Mesothelial cell of epicardium (in vitro differentiated cells): ENCODE measurements around the gene BAG3. TPM values are rescaled to one million over a fixed set of nuclear protein-coding genes. Genes with fewer than 3 reads are reported as not detected.
A peak's percentile ranks its signal among the peaks of the same experiment; 100 is the strongest.

Experiments
- DNase-seq, 2 experiments: peaks; one replicate each; pipeline ENCODE4 v3.0.0; 2021; ENCODE audit warnings: low spot score in 2 of 2; ENCODE audit not compliant: unreplicated experiment in 2 of 2
- H3K27ac Mint-ChIP-seq: 2 replicates; pipeline ENCODE4 v1.8.0; 2021; ENCODE audit warnings: mixed read lengths
- H3K27me3 Mint-ChIP-seq: 2 replicates; pipeline ENCODE4 v1.8.0; 2021; ENCODE audit warnings: low read depth, mixed read lengths
- H3K36me3 Mint-ChIP-seq: 2 replicates; pipeline ENCODE4 v1.8.0; 2021; ENCODE audit warnings: mixed read lengths
- H3K4me1 Mint-ChIP-seq: 2 replicates; pipeline ENCODE4 v1.8.0; 2021; ENCODE audit warnings: mixed read lengths
- H3K4me3 Mint-ChIP-seq: 2 replicates; pipeline ENCODE4 v1.8.0; 2021; ENCODE audit warnings: mild to moderate bottlenecking, moderate library complexity, mixed read lengths
- H3K9me3 Mint-ChIP-seq: 2 replicates; pipeline ENCODE4 v1.8.0; 2021; ENCODE audit warnings: mixed read lengths
- total RNA-seq: library from RNA; stranded (reverse); gene quantifications from 3 replicates; pipeline ENCODE4 v1.2.1, GENCODE V29; 2021
- TF ChIP-seq, protein P1 (sequence below): fragments of 200-600 bp; sonication (generic); IDR thresholded peaks from one replicate; pipeline ENCODE4 v1.5.0; 2021; ENCODE audit warnings: antibody characterized with exemption; ENCODE audit not compliant: unreplicated experiment

BAG3 gene
- total RNA-seq, 1 donor from 2014 or later = 23.0 TPM

DNA sequence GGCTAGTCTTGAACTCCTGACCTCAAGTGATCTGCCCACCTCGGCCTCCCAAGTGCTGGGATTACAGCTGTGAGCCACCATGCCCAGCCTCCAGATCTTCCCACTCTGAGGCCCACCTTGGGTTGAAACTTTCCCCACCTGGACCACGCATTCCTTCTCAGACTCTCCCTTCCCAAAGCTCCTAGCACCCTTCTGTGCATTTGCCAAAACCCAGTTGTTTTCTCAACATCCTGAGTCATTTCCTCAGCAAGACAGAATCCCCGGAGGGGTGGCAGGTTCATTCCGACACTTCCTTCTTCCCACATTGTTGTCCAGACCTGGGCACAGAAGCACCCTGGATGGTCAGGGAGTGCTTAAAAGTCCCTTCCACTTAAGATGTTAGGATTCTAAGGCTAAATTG is 28.9 kb downstream of the BAG3 start:
- H3K4me3 Mint-ChIP-seq = no peak overlapping the region
- DNase-seq = no peak

DNA sequence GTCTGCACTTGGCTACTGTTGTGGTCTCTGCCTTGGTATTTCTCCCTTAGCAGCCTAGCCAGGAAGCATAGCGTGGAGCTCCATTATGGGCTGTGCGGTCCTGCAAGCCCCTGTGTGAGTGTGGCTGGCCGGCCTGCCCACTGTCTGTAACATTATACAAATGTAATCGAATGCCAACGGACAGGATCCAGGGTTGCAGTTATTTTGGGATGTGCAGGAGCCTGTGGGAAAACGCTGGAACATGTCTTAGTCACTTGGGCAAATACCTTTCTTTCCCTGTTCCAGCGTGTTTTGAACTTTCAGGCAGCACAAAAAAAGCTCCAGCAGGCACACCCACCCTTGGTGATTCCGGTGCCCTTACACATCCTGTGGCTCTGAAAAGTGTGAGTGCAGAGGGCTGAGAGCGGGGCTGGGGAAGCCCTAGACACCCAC is 29.5 kb downstream of the BAG3 start:
- no peaks in the 10 kb centered on the region for H3K4me1 Mint-ChIP-seq
- no peak overlapping the region for H3K27ac Mint-ChIP-seq
- H3K27me3 Mint-ChIP-seq = no peaks in the 10 kb centered on the region
- no peak for DNase-seq
- peaks cover 13% of the 10 kb centered on the region for H3K36me3 Mint-ChIP-seq
- no peak overlapping the region for H3K4me3 Mint-ChIP-seq
- H3K9me3 Mint-ChIP-seq = no peaks in the 10 kb centered on the region
- TF ChIP-seq, protein P1, sequence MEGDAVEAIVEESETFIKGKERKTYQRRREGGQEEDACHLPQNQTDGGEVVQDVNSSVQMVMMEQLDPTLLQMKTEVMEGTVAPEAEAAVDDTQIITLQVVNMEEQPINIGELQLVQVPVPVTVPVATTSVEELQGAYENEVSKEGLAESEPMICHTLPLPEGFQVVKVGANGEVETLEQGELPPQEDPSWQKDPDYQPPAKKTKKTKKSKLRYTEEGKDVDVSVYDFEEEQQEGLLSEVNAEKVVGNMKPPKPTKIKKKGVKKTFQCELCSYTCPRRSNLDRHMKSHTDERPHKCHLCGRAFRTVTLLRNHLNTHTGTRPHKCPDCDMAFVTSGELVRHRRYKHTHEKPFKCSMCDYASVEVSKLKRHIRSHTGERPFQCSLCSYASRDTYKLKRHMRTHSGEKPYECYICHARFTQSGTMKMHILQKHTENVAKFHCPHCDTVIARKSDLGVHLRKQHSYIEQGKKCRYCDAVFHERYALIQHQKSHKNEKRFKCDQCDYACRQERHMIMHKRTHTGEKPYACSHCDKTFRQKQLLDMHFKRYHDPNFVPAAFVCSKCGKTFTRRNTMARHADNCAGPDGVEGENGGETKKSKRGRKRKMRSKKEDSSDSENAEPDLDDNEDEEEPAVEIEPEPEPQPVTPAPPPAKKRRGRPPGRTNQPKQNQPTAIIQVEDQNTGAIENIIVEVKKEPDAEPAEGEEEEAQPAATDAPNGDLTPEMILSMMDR = no peak

More for the DNA sequence above, 28.9 kb downstream of the BAG3 start:
- H3K27ac Mint-ChIP-seq = no peak overlapping the region
- TF ChIP-seq, protein P1 = no peak
- no peaks in the 10 kb centered on the region for H3K27me3 Mint-ChIP-seq
- no peaks in the 10 kb centered on the region for H3K4me1 Mint-ChIP-seq
- H3K36me3 Mint-ChIP-seq = peaks cover 13% of the 10 kb centered on the region
- no peaks in the 10 kb centered on the region for H3K9me3 Mint-ChIP-seq

DNA sequence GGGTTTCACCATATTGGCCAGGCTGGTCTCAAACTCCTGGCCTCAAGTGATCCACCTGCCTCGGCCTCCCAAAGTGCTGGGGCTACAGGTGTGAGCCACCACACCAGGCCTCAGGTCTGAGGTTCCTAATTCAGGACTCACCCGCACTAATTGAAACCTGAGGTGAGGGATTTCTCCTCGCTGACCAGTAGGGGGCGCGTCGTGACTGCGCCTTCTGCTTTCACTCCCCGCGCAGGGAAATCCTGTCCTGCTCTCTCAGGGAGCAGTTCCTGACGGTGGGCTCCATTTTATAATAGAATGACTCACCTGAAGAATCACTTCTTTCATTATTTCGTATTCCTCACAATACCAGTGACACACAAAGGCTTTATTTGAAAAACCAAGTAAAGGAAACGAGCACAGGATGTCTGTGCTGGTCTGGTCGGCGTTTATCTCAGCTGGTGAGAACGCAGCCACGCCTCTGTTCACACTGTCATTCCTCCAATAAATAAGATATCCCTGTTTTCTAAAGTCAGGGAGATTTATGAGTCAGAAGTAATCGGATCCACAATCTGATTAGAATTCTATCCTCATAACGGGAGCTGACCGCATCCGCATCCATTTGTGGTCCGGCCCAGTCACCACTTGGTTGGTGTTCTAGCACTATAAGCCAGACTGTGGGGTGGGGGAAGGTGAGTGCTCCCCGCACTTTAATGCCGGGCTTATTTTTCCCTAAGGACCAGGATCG is 35.4 kb downstream of the BAG3 start:
- H3K4me1 Mint-ChIP-seq = peaks cover 26% of the 10 kb centered on the region
- H3K4me3 Mint-ChIP-seq = peak overlapping the region; percentile 60
- H3K9me3 Mint-ChIP-seq = no peaks in the 10 kb centered on the region

DNA sequence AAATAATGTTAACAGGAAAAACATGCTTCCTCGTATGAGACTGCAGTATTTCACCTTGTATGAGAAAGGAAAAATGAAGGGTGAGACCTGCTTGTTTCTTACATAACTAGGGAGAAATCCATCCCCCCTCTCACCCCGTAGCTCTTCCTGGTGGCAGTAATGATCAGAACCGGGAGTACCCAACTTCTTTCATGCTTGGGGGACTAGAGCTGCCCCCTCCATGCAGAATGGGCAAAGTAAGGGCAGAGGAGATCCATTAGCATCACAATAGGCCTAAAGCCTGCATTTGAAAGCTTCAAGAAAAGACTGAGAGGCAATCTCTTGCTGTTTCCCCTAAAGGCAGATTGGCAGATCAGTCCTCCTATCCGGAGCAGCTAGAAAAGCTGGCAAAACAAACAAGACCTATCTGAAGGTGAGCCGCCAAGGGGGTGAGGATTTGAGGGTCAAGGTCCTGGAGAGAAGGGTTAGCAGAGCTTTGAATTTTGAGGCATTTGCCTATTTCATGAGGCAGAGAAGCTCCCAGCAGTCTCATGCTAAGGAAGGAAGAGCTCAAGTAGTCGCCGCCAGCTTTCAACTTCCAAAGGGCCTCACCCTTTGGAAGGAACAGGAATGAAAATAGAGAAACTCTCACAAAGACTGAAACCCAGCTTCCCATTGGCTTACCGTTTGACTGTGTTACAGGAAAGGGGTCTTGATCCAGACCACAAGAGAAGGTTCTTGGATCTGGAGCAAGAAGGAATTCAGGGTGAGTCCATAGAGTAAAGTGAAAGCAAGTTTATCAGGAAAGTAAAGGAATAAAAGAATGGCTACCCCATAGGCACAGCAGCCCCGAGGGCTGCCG is 36.2 kb downstream of the BAG3 start:
- peak overlapping the region; percentile 87 for H3K27ac Mint-ChIP-seq
- peaks cover 26% of the 10 kb centered on the region for H3K4me1 Mint-ChIP-seq
- H3K9me3 Mint-ChIP-seq = no peaks in the 10 kb centered on the region
- TF ChIP-seq, protein P1 = no peak
- no peak for DNase-seq
- H3K4me3 Mint-ChIP-seq = peak overlapping the region; percentile 45
- no peaks in the 10 kb centered on the region for H3K36me3 Mint-ChIP-seq
- no peaks in the 10 kb centered on the region for H3K27me3 Mint-ChIP-seq

More for the DNA sequence above, 35.4 kb downstream of the BAG3 start:
- TF ChIP-seq, protein P1 = peak; percentile 99
- H3K27me3 Mint-ChIP-seq = no peaks in the 10 kb centered on the region
- DNase-seq = peak; percentile 74 to 81
- H3K36me3 Mint-ChIP-seq = no peaks in the 10 kb centered on the region
- H3K27ac Mint-ChIP-seq = peak overlapping the region; percentile 87

DNA sequence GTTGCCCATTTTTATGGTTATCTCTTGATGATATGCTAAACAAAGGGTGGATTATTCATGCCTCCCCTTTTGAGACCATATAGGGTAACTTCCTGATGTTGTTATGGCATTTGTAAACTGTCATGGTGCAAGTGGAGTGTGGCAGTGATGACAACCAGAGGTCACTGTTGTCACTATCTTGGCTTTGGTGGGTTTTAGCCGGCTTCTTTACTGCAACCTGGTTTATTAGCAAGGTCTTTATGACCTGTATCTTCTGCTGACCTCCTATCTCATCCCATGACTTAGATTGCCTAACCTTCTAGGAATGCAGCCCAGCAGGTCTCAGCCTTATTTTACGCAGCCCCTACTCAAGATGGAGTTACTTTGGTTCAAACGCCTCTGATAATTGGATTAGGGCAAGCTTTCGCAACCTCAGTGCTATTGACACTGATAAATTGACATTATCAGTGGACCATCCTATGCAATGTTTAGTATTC is 36.9 kb downstream of the BAG3 start:
- Mint-ChIP-seq H3K36me3 (no peaks in the 10 kb centered on the region), H3K9me3 (no peaks in the 10 kb centered on the region), H3K27me3 (no peaks in the 10 kb centered on the region), H3K4me3 (no peak overlapping the region), H3K27ac (peak overlapping the region; percentile 30), H3K4me1 (peaks cover 26% of the 10 kb centered on the region)
- TF ChIP-seq, protein P1 = no peak
- no peak for DNase-seq
